BE2C (cell line): Measurements from ENCODE around the gene ASB14.

Experiments
- DNase-seq: peaks from one replicate; pipeline ENCODE4 v3.0.0-alpha.2; 2020
- H3K27me3 ChIP-seq: fragments of 250-450 bp; sonication (Bioruptor Pico); 2 replicates; pipeline ENCODE4 v1.5.1; 2020; ENCODE audit warnings: mild to moderate bottlenecking
- H3K36me3 ChIP-seq: fragments of 250-450 bp; sonication (Bioruptor Pico); 2 replicates; pipeline ENCODE4 v1.5.1; 2020; ENCODE audit warnings: mild to moderate bottlenecking
- H3K4me1 ChIP-seq: fragments of 250-450 bp; sonication (Bioruptor Pico); 2 replicates; pipeline ENCODE4 v1.5.1; 2020
- H3K4me3 ChIP-seq: 2 replicates; pipeline ENCODE4 v1.5.1; 2011; ENCODE audit warnings: low read depth, low read length
- H3K9me3 ChIP-seq: fragments of 250-450 bp; sonication (Bioruptor Pico); 2 replicates; pipeline ENCODE4 v1.5.1; 2020
- TF ChIP-seq, protein P1 (sequence below): IDR thresholded peaks from 2 replicates; pipeline ENCODE4 v1.5.1; 2012; ENCODE audit warnings: mild to moderate bottlenecking, low read depth, low read length

Gene ASB14

DNA sequence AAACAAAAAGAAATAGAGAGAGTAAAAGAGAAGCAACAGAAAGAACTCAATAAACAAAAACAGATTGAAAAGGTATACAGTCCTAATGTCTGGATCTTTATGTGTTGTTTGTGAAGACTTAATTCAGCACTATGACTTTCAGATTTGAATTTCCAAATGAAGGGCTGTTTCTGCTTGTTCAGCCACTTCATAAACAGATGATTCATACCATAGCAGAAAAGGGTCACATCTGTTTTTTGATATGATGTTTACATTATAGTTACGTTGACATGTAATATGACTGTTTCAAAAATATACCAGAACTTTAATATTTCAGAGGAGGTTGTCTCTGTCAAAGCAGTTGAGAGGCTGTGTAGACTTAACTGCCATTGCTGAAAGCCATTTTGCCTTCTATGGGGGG lies 24.1 kb downstream of the ASB14 start:
- no peaks in the 10 kb centered on the region for H3K36me3 ChIP-seq
- H3K4me1 ChIP-seq = no peaks in the 10 kb centered on the region
- TF ChIP-seq, protein P1, sequence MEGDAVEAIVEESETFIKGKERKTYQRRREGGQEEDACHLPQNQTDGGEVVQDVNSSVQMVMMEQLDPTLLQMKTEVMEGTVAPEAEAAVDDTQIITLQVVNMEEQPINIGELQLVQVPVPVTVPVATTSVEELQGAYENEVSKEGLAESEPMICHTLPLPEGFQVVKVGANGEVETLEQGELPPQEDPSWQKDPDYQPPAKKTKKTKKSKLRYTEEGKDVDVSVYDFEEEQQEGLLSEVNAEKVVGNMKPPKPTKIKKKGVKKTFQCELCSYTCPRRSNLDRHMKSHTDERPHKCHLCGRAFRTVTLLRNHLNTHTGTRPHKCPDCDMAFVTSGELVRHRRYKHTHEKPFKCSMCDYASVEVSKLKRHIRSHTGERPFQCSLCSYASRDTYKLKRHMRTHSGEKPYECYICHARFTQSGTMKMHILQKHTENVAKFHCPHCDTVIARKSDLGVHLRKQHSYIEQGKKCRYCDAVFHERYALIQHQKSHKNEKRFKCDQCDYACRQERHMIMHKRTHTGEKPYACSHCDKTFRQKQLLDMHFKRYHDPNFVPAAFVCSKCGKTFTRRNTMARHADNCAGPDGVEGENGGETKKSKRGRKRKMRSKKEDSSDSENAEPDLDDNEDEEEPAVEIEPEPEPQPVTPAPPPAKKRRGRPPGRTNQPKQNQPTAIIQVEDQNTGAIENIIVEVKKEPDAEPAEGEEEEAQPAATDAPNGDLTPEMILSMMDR = no peak
- DNase-seq = no peak
- no peaks in the 10 kb centered on the region for H3K9me3 ChIP-seq
- H3K27me3 ChIP-seq = no peaks in the 10 kb centered on the region
- H3K4me3 ChIP-seq = no peak overlapping the region

- no peak for DNase-seq
- no peaks in the 10 kb centered on the region for H3K27me3 ChIP-seq
- H3K4me1 ChIP-seq = no peaks in the 10 kb centered on the region
- no peak overlapping the region for H3K4me3 ChIP-seq
- no peaks in the 10 kb centered on the region for H3K9me3 ChIP-seq
- TF ChIP-seq, protein P1 = no peak
- H3K36me3 ChIP-seq = peaks cover 7% of the 10 kb centered on the region; the same call in 1 of the 2 replicates
Measured at GRCh38 chr3:57261929-57262328, 30.6 kb downstream of the ASB14 start.

GRCh38 chr3:57261119-57261518 lies 31.4 kb downstream of the ASB14 start:
- peaks cover 7% of the 10 kb centered on the region; the same call in 1 of the 2 replicates for H3K36me3 ChIP-seq
- no peaks in the 10 kb centered on the region for H3K27me3 ChIP-seq

GRCh38 chr3:57257678-57258077 lies 34.8 kb downstream of the ASB14 start:
- no peaks in the 10 kb centered on the region for H3K9me3 ChIP-seq
- TF ChIP-seq, protein P1 = no peak
- no peaks in the 10 kb centered on the region for H3K4me1 ChIP-seq
- no peaks in the 10 kb centered on the region for H3K27me3 ChIP-seq
- peaks cover 7% of the 10 kb centered on the region; the same call in 1 of the 2 replicates for H3K36me3 ChIP-seq
- no peak for DNase-seq
- H3K4me3 ChIP-seq = no peak overlapping the region

More at GRCh38 chr3:57261119-57261518, 31.4 kb downstream of the ASB14 start:
- DNase-seq = no peak
- TF ChIP-seq, protein P1 = no peak
- Histone ChIP-seq H3K4me3 (no peak overlapping the region), H3K4me1 (no peaks in the 10 kb centered on the region), H3K9me3 (no peaks in the 10 kb centered on the region)

DNA sequence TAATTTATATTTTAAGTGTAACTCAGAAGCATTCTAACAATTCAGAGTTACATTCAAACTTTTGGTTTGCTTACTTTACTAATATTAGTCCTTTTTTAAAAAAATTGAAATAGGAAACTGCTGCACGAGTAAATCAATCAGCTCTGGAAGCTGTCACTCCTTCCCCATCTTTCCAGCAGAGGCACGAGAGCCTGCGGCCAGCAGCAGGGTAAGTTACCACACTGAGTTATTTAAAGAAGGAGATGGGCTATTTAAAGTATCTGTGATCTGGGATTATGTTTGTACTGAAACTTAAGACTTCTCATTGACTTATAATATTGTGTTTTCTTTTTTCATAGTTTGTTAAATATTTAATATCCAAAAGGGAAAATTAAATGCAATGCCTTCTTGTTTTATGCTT lies 35.6 kb downstream of the ASB14 start:
- peaks cover 7% of the 10 kb centered on the region; the same call in 1 of the 2 replicates for H3K36me3 ChIP-seq
- H3K9me3 ChIP-seq = no peaks in the 10 kb centered on the region

DNA sequence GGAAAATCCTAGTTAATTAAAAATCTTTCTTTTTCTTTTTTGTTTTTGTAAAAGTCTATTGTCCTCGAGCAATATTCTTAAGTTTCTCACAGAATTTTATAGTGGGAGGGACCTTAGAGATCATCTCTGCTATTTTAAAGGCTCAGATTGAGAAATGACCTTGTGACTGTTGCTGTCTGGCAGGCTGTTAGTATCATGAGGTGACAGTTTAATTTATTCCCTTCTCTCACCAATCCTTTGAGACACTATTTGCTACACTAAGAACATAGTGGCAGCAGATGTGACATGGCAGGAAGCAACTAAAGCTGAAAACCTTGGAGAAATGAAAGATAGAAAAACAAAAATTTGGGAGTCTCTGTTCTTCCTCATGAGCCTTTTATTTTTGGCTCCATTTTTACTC lies 40.1 kb downstream of the ASB14 start:
- no peaks in the 10 kb centered on the region for H3K36me3 ChIP-seq

More for the DNA sequence above, 35.6 kb downstream of the ASB14 start:
- H3K27me3 ChIP-seq = no peaks in the 10 kb centered on the region
- no peak for DNase-seq
- TF ChIP-seq, protein P1 = no peak
- H3K4me3 ChIP-seq = no peak overlapping the region
- no peaks in the 10 kb centered on the region for H3K4me1 ChIP-seq

More for the DNA sequence above, 40.1 kb downstream of the ASB14 start:
- DNase-seq = no peak
- Histone ChIP-seq H3K27me3 (no peaks in the 10 kb centered on the region), H3K4me3 (no peak overlapping the region), H3K4me1 (no peaks in the 10 kb centered on the region), H3K9me3 (no peaks in the 10 kb centered on the region)
- TF ChIP-seq, protein P1 = no peak
